HepG2 (cell line): ENCODE results near the gene RBBP5. TPM values are rescaled to one million over a fixed set of nuclear protein-coding genes. Genes with fewer than 3 reads are reported as not detected.

Source experiments
- ARID5B ChIP-seq: IDR thresholded peaks from 2 replicates; pipeline ENCODE4 v1.4.0; 2020; ENCODE audit warnings: mild to moderate bottlenecking, missing genetic modification reagents
- BRF2 ChIP-seq: sonication (generic); formaldehyde crosslinking; IDR thresholded peaks from 2 replicates; pipeline ENCODE4 v1.8.1; 2022; ENCODE audit warnings: mild to moderate bottlenecking, missing genetic modification reagents
- CREB3 ChIP-seq: sonication (generic); formaldehyde crosslinking; IDR thresholded peaks from 2 replicates; pipeline ENCODE4 v1.5.0; 2020; ENCODE audit warnings: missing genetic modification reagents
- DRAP1 ChIP-seq: IDR thresholded peaks from 2 replicates; pipeline ENCODE4 v1.6.1; 2016; ENCODE audit warnings: missing genetic modification reagents, missing compliant biosample characterization
- HIVEP1 ChIP-seq: sonication (generic); formaldehyde crosslinking; IDR thresholded peaks from 2 replicates; pipeline ENCODE4 v1.4.0; 2020; ENCODE audit warnings: mild to moderate bottlenecking, missing genetic modification reagents
- HOXA9 ChIP-seq: sonication (generic); formaldehyde crosslinking; IDR thresholded peaks from 2 replicates; pipeline ENCODE4 v1.8.1; 2022; ENCODE audit warnings: missing genetic modification reagents, mild to moderate bottlenecking, moderate library complexity, borderline replicate concordance
- KLF15 ChIP-seq: sonication (generic); formaldehyde crosslinking; IDR thresholded peaks from 2 replicates; pipeline ENCODE4 v1.8.1; 2023; ENCODE audit warnings: borderline replicate concordance, mild to moderate bottlenecking, inconsistent platforms, missing genetic modification reagents, mixed read lengths
- MATR3 ChIP-seq: sonication (generic); formaldehyde crosslinking; IDR thresholded peaks from 2 replicates; pipeline ENCODE4 v1.4.0; 2020; ENCODE audit warnings: missing genetic modification reagents
- RFXAP ChIP-seq: sonication (generic); formaldehyde crosslinking; IDR thresholded peaks from 2 replicates; pipeline ENCODE4 v1.4.0; 2020; ENCODE audit warnings: missing genetic modification reagents, borderline replicate concordance
- STAT6 ChIP-seq: sonication (generic); formaldehyde crosslinking; IDR thresholded peaks from 2 replicates; pipeline ENCODE4 v1.4.0; 2020; ENCODE audit warnings: missing genetic modification reagents, mild to moderate bottlenecking, borderline replicate concordance
- TFDP2 ChIP-seq: sonication (generic); formaldehyde crosslinking; IDR thresholded peaks from 2 replicates; pipeline ENCODE4 v1.4.0; 2020; ENCODE audit warnings: missing genetic modification reagents
- ZBTB25 ChIP-seq: IDR thresholded peaks from 2 replicates; pipeline ENCODE4 v1.6.1; 2018; ENCODE audit warnings: missing genetic modification reagents
- ZNF558 ChIP-seq: sonication (generic); formaldehyde crosslinking; IDR thresholded peaks from 2 replicates; pipeline ENCODE4 v1.9.0; 2022; ENCODE audit warnings: mild to moderate bottlenecking, missing genetic modification reagents, borderline replicate concordance
- ZNF562 ChIP-seq: sonication (generic); formaldehyde crosslinking; IDR thresholded peaks from 2 replicates; pipeline ENCODE4 v1.8.0; 2022; ENCODE audit warnings: missing genetic modification reagents, borderline replicate concordance
- ZNF598 ChIP-seq: sonication (generic); formaldehyde crosslinking; IDR thresholded peaks from 2 replicates; pipeline ENCODE4 v1.5.1; 2020; ENCODE audit warnings: mild to moderate bottlenecking, missing genetic modification reagents, borderline replicate concordance
- ZNF709 ChIP-seq: sonication (generic); formaldehyde crosslinking; IDR thresholded peaks from 2 replicates; pipeline ENCODE4 v1.5.0; 2020; ENCODE audit warnings: mild to moderate bottlenecking, missing genetic modification reagents
- polyA plus RNA-seq, 8 experiments: library from polyadenylated mRNA; depleted of rRNA in 3 of 8; stranded (reverse) in 7 of 8; unstranded in 1 of 8; fragments of >200 nt; fragmentation: Illumina TruSeq in 4 of 8; extraction: Trizol in 4 of 8; gene quantifications; 2 replicates each; pipeline versions ENCODE4 v1.2.1 to v1.2.3, GENCODE V29; 2011 to 2016; ENCODE audit warnings: low read depth in 4 of 8, missing spikeins in 1 of 8, mixed read lengths in 1 of 8; ENCODE audit not compliant: insufficient read depth in 1 of 8
- total RNA-seq, 5 experiments: library from RNA; depleted of rRNA; stranded (reverse); fragments of >200 nt; fragmentation: Illumina TruSeq; extraction: Trizol; gene quantifications; 2 replicates each; pipeline ENCODE4 v1.2.3, GENCODE V29; 2016; ENCODE audit warnings: low read depth in 1 of 5

RBBP5 gene
- total and polyA plus RNA-seq, 2 of the 13 experiments (the other 11 are each of a cell fraction or from before 2014, with no cell fraction given) = 6.6 to 17.1 TPM

GRCh38 chr1:205121660-205122488 is at the start of gene RBBP5 (continued):
- TF ChIP-seq TFDP2 (CRISPR knock-in tag) (peak; percentile 77), RFXAP (CRISPR knock-in tag) (0 out of 2 replicates have a peak, but pooled peaks have one; percentile 27), MATR3 (CRISPR knock-in tag) (no peak), ZNF709 (CRISPR knock-in tag) (no peak), ZNF598 (CRISPR knock-in tag) (no peak), BRF2 (CRISPR knock-in tag) (no peak), DRAP1 (CRISPR knock-in tag) (peak; percentile 37; the same call in 1 of the 2 replicates), HIVEP1 (CRISPR knock-in tag) (peak; percentile 17; the same call in 1 of the 2 replicates), ARID5B (peak; percentile 88), KLF15 (CRISPR knock-in tag) (no peak), ZNF558 (CRISPR knock-in tag) (no peak), ZNF562 (CRISPR knock-in tag) (no peak), CREB3 (CRISPR knock-in tag) (no peak), ZBTB25 (peak; percentile 87), STAT6 (CRISPR knock-in tag) (peak; percentile 99), HOXA9 (no peak)
